Stimulated activated CD8-positive, alpha-beta memory T cell treated with anti-CD3 and anti-CD28 coated beads, Interleukin-15, amount 100 ng/mL, for 24 hours (primary cell): ENCODE data around the gene GRIFIN.

Experiments
- DNase-seq: peaks from one replicate; pipeline ENCODE4 v3.0.0-alpha.2; 2020; ENCODE audit warnings: low read depth

Gene GRIFIN, protein sequence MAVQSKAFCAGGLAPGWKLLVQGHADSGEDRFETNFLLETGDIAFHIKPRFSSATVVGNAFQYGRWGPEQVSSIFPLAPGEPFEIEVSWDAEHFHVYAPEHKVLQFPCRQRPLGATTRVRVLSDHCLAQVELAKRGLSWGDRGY

DNA sequence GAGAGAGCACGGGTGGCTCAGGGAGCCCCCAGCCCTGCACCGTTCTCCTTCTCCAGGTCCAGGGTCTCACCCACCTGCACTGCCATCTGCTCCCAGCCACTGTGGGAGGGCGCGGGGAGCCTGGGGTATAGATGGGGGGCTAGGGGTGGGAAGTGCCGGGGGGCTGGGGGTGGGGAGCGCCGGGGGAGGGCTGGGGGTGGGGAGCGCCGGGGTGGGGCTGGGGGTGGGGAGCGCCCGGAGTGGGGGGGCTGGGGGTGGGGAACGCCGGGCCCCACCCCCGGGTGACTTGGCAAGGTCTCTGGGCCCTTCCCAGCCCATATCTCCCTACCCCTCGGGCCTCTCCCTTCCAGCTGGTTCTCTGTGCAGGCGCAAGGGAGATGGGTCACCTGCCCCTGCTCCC, at the start of gene GRIFIN:
GRIFIN (minus strand) TSS at position 101 of the 400 bp plus-strand sequence; CDS start at position 86, 15 bp downstream.
- no peak for DNase-seq

DNA sequence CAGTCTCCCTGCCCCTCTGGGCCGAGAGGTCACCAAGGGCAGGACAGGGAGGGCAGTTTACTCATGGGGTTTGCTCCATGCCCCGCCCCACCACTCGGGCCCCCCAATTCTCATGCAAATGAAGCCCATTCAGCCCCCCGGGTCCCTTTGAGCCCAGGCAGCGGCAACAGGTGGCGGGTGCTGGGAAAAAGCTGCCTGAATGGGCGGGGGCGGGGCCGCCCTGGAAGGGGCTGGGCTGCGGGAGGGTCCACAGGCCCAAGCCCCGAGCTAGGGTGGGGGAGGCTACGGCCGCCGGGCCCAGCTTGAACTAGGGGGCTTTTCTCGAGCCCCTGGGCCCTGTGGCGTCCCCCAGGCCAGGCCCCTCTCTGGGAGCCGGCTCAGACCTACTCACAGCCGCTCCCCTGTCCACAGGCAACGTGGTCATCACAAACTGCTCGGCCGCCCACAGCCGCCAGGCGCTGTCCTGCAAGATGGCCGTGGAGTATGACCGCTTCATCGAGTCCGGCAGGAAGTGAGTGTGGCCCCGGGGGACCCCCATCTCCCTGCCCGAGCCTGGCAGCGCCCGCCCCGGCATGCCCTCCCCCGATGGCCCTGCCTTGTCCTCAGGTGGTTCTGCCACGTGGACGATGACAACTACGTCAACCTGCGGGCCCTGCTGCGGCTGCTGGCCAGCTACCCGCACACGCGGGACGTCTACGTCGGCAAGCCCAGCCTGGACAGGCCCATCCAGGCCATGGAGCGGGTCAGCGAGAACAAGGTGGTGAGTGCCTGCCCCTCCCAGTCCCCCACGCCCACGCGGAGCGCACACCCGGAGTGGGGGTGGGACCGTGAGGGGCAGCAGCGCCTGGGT, 48.8 kb upstream of the GRIFIN start:
- DNase-seq = no peak

DNA sequence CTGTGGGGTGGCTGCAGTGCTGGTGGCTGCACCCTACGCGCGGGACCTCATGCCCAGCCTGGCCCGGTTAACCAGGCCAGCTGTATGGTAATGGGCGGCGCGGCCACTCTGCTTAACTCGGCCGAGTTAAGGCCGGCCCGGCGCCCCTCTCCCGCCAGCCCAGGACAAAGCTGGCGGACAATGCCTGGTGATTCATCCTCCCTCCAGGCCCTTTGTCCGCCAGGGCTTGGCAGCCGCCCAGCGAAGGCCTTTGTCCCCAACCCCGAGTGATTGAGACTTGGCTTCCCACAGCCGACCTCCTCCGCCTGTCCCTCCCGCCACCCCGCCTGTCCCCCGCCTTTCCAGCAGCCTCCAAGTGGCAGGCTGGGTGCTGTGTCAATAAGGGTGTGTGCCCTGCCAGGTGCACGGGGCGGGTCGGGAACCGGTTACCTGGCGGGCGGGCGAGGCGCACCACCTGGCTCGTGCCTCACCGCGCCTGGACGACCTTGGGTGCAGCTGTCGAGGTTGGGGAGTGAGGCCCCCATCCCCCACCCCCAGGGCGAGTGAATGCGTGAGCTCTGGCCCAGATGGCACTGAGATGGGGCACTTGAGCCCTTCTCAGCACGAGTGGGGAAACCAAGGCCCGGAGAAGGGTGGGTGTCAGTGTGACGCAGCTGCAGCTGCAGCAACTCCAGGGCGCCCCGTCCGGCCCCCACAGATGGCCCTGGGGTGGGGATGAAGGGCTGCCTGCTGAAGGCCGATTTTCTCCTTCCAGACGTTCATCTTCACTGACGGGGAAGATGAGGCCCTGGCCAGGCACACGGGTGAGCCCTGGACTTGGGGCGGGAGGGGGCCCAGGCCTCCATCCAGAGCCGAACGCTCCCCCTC, 48.0 kb upstream of the GRIFIN start:
- DNase-seq = no peak

DNA sequence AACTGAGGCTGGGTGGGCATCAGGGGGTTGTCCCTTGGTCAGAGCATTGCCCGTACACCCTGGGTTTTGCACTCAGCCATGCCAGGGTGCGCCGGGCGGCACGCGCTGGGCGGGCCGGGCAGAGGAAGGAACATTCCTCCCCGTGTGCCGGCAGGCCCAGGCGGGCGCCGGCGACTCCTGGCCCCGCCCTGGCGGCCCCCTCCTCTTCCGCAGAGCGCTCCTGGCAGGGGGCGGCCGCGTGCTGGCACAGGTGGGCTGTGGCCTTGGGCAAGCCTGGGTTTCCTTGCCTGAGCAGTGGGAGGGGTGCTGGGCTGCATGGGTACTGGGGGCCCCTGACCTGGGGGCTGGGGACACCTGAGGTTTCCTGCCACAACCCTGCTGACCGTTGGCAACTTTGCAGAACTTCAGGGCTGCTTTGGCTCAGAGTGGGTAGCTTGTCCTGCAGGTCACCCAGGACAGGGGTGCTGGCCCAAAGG, 47.3 kb upstream of the GRIFIN start:
- no peak for DNase-seq

DNA sequence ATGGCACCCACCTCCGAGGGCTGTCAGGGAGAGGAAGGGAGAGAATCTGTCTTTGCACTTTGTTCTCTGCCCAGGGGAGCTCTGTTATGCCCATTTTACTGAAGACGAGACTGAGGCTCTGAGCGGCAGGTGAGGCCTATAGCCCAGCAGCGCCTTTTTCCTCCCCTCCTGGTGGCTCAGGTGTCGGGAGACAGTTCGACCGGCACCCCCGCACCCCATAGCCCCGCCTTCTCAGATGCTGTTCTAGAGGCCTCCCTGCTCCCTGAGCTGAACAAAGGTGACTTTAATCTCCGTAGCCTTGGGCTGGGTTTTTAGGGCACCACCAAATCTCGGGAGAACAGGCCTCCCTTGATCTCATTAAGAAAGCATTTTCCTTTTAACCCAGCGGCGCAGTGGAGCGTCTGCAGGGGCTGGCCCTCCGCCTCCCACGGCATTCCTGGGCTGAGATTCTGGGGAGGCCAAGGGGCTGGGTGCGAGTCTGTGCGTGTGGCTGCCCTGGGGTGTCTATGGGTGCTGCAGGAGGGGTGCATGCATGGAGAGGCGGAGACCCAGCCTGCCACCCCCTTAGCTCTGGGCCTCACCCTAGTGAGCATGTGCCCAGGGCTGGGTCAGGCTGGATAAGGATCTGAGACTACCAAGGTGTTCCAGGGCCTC, 46.7 kb upstream of the GRIFIN start:
- no peak for DNase-seq

DNA sequence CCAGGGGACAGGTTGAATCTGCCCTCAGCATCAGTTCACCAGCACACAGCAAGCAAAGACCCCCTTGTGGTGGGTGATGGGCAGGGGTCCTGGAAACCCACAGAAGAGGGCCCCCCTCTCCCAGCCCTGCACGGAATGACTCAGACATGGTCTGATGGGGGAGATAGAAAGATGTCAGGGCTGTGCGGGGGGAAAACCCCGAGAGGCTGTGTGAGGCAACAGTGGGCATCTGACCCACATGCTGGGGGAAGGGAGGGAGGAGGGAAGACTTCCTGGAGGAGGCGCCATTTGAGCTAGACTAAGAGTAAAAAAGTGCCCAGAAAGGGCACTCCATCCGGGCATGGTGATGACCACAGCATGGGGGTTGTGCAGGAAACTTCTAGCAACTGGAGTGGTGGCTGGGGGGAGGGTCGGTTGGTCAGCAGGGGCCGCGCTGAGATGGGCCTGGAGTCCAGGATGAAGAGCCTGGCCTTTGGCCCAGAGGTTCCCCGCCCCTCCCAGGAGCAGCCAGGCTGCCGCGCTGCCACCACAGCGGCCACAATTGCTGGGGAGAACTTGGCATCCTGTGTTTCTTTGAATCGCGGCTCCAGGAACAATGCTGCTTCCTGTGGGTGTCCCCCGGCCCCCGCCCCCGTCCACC, 45.9 kb upstream of the GRIFIN start:
- no peak for DNase-seq

DNA sequence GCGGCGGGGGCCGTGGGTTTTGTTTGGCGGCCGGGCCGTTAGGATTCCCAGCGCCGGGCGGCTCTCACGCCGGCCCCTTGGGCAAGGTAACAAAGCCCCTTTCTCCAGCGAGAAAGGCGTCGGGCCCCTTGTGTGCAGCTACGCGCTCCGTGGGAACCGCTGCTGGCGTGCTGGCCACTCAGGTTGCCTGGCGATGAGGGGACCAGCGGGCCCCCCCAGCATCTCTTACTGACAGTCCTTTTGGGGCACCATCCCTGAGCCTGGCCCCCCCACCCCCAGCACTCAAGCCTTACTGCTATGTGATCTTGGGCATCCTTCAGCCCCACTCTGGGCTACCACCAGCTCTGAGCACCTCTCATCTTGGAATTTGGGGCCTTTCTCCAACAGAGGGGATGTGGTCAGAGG, 45.1 kb upstream of the GRIFIN start:
- no peak for DNase-seq

DNA sequence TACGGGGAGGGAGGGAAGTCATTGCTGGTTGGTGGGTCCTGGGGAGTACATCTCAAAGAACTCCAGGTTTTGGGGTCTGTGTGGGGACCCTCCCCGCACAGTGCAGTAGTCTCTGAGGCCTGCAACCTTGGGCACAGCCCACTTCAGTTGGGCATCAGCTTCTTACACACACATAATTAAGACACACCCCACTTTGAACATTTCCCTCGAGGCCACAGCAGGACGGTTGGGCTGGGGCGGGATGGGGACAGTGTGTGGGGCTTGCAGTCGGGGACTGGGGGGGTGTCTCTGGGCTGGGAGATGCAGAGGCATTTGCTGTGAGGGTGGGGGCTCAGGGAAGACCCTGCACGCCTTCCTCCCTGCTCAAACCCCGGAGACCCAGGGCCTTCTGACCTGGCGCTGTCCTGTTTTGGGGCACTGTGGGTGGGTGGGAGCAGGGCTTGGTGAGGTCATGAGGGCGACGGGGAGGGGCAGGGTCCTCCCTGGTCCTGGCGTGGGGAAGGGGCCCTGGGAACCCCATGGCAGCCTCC, 44.6 kb upstream of the GRIFIN start:
- no peak for DNase-seq

DNA sequence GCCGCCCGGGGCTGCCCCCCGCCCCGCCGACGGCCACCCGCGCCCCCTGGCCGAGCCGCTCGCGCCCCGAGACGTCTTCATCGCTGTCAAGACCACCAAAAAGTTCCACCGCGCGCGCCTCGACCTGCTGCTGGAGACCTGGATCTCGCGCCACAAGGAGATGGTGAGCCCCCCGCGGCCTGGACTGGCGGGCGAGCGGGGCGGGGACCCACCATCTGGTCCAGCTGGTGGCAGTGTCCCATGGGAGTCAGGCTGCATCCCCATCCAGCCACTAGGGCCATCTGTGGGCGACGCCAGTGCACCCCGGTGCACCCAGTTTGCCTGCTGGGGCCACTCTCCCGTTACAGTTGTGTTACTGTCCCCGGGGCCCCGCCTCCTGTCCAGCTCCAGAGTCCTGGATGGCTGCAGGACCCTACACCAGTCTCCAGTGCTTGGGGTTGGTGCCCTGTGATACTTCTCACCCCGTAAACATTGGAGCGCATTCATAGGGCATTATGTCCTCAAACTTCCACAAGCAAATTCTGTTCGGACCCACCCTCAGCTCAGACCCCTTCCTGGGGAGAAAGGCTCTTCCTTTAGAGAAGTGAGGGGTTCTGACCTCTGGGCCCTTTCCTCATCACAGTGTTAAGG, 44.0 kb upstream of the GRIFIN start:
- no peak for DNase-seq

DNA sequence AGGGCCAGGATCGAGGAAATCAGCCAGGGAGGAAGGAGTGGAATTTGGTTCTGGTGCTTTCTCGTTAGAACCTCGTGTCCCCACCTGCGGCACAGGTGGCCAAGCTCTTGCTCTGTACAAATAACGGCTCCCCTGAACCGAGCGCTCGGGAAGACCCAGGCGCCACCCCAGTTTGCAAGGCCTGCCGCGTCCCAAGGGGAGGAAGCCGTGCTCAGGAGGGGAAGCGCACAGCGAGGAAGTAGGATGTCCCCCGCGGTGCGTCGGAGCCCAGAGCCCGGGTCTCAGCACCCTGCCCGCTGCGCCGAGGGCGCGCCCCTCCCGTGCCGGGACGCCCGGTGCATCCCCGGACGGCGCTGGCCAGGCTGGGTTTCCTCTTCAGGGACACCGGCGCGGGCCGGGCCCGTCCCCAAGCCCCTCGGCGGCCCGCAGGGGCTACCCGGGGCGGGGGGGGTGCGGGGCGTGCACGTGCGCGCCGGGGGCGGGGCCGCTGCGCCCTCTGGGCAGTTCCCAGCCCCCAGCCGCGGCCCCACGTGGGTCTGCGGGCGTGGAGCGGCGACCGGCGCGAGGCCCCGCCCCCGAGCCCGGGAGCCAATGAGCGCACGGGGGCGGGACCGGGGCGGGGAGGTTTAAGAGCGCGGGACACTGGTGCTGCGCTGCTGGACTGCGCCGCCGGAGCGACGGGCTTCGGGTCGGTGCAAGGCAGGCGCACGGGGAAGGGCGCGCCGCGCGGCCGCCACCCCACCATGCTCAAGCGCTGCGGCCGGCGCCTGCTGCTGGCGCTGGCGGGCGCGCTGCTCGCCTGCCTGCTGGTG, 43.1 kb upstream of the GRIFIN start, which contains the start of gene LFNG:
LFNG (plus strand) TSS at position 656 of the 812 bp plus-strand sequence; CDS start at position 744, 88 bp downstream.
- peak; percentile 74 for DNase-seq

DNA sequence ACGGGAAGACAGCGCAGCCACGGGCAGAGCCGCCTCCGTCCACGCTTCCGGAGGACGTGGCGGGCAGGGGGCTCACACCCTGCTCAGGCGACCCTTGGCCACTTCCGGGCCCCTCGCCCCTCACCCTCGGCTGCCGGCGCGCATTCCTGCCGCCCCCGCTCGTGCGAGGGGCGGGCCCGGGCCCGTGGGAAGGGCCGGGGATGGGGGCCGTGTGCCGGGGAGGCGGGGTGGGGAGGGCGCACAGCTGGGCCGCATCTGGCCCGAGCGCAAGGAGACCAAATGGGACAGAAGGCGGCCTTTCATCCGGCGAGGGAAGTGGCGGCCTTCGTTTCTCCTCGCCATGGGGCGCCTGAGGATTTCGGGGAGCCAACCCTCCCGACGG, 42.5 kb upstream of the GRIFIN start:
- DNase-seq = no peak

DNA sequence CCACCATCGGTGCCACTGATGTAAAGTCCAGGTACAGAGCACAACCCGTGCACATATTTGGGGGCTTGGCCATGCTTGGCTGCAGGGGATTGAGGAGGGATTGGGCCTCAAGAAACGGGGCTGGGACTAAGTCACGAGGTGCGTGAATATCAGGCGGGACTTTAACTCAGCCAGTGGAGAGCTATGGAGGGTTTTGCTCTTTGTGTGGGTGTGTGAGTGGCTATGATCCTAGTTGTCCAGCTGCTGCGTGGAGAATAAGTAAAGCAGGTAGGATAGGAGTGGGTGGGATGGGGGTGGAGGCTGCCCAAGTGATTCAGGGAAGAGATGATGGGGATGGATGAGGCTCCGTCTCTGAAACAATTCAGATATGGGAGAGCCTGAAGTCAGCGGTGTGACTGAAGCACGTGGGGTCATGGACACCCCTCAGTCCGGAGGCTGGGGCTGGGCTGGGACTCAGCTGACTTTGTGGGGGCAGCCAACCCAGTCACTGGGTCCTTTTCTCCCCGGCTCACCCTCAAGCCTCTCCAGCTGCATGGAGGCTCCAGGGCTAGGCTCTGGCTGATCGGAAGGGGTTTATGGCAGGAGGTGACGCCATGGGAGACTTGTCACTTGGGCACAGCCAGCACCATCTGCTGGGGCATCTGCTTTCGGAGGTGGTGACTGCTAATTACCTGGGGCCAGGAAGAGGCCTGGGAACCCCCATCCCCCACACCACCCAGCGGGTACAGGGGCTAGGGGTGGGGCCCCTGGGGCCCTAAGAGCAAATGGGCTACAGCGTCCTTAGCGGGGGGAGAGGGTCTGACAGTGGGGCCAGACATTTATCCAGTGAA, 41.7 kb upstream of the GRIFIN start:
- DNase-seq = no peak

DNA sequence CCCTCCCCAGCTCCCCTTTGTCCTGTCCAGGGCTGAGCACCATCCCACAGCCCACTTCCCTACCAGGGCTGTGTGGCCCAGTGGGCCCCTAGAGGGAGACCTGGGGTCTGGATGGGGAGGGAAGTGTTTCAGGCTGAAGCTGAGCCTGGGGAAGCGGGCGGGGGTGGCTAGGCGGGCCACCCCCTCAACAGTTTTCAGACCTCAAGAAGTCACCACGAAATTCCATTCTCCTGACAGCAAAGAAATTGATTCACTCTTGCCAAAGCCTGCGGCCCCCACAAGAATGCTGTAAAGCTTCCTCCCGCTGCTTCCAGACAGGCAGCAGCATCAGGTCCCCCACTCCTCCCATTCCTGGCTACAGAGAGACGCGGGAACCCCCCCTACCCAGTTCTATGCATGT, 40.8 kb upstream of the GRIFIN start:
- DNase-seq = no peak

DNA sequence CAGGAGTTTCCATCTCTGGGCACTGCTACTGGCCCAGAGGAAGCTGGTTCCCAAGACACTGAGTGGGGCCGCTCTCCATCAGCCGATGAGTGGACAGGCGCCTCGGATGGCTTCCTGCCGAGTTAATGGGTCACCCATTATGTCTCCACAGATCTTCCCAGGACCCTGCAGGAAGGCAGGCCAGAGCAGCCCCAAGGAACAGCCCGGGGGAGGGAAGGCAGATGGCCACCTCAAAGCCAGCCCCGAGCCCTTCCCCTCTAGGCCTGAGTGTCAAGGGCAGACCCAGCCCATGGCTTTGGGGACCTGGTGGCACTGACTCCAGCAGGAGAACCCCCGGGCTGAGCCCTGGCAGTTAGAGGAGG, 40.0 kb upstream of the GRIFIN start:
- DNase-seq = no peak

DNA sequence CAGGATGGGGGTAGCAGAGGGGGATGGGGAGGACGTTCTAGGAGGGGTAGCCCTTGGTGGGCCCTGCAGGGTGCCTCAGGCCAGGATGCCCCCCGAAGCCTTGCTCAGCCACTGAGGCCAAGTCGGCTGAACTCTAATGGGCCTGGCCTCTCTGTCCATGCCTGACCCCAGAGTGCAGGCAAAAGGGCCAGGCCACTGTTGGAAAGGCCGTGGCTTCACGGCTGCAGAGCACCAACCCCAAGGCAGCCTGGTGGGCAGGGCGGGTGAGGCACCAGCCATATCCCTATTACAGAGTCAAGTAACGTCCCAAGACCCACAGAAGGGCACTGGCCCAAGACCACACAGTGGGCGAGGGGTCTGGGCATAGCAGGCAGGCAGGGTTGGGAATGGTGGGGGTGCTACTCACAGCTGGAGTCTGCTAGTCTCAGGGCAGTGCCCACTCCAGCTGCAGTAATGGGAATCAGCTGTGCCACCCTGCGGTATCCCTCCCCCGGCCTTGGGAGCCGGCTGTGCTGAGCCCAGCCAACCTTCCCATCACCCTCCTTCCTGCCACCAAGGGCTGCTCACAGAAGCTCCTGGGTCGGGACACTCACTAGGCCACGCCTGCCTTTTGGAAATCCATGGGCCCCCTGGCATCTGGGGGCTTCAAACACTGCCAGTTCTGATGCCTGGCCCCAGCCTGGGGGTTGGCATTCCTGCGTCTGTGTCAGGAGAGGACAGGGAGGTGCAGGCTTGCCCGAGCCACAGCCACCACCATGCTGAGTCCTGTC, 39.4 kb upstream of the GRIFIN start:
- DNase-seq = no peak

DNA sequence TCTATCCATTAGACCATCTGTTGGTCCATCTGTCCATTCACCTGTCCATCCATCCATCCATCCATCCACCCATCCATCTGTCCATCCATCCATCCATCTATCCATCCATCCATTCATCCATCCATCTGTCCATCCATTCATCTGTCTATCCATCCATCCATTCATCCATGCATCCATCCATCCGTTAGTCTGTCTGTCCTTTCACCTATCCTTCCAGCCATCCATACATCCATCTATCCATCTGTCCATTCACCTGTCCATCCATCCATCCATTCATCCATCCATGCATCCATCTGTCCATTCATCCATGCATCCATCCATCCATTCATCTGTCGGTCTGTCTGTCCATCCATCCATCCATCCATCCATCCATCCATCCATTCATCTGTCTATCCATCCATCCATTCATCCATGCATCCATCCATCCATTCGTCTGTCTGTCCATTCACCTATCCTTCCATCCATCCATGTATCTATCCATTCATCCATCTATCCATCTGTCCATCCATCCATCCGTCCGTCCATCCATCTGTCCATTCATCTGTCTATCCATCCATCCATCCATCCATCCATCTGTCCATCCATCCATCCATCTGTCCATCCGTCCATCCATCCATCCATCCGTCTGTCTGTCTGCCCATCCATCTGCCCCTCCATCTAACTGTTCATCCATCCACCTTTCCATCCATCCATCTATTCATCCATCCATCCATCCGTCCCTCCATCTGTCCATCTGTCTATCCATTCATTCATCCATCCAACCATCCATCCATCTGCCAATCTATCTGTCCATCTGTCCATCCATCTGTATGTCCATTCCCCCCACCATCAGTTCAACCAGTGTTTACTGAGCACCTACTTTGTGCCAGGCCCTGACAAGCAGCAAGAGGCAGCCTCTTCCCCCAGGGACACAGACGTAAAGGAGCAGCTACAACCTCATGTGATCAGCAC, 38.5 kb upstream of the GRIFIN start:
- no peak for DNase-seq

DNA sequence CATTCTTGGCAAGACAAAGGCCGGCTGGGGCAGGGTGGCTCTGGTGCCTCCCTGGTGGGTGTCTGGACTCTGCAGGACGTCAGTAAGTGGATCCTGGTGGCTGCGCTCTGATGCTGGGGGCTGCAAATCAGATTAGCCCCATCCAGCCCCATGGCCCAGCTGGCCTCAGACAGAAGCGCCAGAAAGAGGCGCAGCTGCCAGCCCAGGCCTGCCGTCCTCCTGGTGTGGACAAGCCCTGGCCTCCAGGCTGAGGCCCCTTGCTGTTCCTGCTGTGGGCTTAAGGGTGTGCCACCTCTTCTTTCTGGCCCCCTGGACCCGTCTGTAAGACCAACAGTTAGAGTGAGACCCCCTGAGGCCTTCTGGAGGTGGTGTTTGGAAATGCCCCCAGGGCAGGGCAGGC, 37.5 kb upstream of the GRIFIN start:
- DNase-seq = no peak
